BLaER1 treated with 17β-estradiol and CSF1 and Interleukin-3, amounts not matched to agents 10 nM and 100 nM (cell line): ENCODE data around the gene TTC7B.

Experiments
- H3K27ac ChIP-seq, 11 experiments: shearing (Covaris generic); formaldehyde crosslinking; 2 replicates each; pipeline ENCODE4 v1.8.1; 2022
- H3K27me3 ChIP-seq, 11 experiments: shearing (Covaris generic); formaldehyde crosslinking; 2 replicates each; pipeline ENCODE4 v1.8.1; 2022
- H3K36me3 ChIP-seq, 11 experiments: shearing (Covaris generic); formaldehyde crosslinking; 2 replicates each; pipeline ENCODE4 v1.8.1; 2022
- H3K4me1 ChIP-seq, 10 experiments: shearing (Covaris generic); formaldehyde crosslinking; 2 replicates each; pipeline ENCODE4 v1.8.1; 2022
- H3K4me2 ChIP-seq, 11 experiments: shearing (Covaris generic); formaldehyde crosslinking; 2 replicates each; pipeline ENCODE4 v1.8.1; 2022
- H3K4me3 ChIP-seq, 10 experiments: shearing (Covaris generic); formaldehyde crosslinking; 2 replicates each; pipeline ENCODE4 v1.8.1; 2022
- H3K9ac ChIP-seq, 11 experiments: shearing (Covaris generic); formaldehyde crosslinking; 2 replicates each; pipeline ENCODE4 v1.8.1; 2022
- H3K9me3 ChIP-seq, 11 experiments: shearing (Covaris generic); formaldehyde crosslinking; replicated peaks in 1 of 11; 2 replicates each; pipeline ENCODE4 v1.8.1; 2022
- H4K20me1 ChIP-seq, 11 experiments: shearing (Covaris generic); formaldehyde crosslinking; 2 replicates each; pipeline ENCODE4 v1.8.1; 2022
- Cebpa-rat ChIP-seq, 11 experiments: shearing (Covaris generic); IDR thresholded peaks; 2 replicates each; pipeline ENCODE4 v1.8.1; 2022

Gene TTC7B

GRCh38 chr14:90599748-90600507 is 216.3 kb downstream of the TTC7B start:
- H3K9ac ChIP-seq = peak overlapping the region in 2 of 11 experiments; percentile 16 to 38; a peak in 2 of 22 replicates
- TF ChIP-seq Cebpa-rat (IDR thresholded peaks at IDR 0.05) = no peak
- no peaks in the 10 kb centered on the region for H4K20me1 ChIP-seq
- H3K4me2 ChIP-seq = peak overlapping the region in 3 of 11 experiments; percentile 17 to 42 (median 35); a peak in 5 of 22 replicates
- H3K4me1 ChIP-seq = peaks cover 5 to 28% (median 6%) of the 10 kb centered on the region in 10 experiments
- H3K36me3 ChIP-seq = no peaks in the 10 kb centered on the region
- H3K9me3 ChIP-seq = no peaks in the 10 kb centered on the region
- H3K27ac ChIP-seq = peak overlapping the region in 3 of 11 experiments; percentile 5 to 50 (median 41); a peak in 5 of 22 replicates
- peaks cover 0 to 1% (median 0%) of the 10 kb centered on the region in 11 experiments; a peak in 4 of 22 replicates for H3K27me3 ChIP-seq
- no peak overlapping the region for H3K4me3 ChIP-seq

GRCh38 chr14:90599339-90599738 is 216.9 kb downstream of the TTC7B start:
- Histone ChIP-seq H3K9ac (peak overlapping the region in 2 of 11 experiments; percentile 16 to 38; a peak in 2 of 22 replicates), H3K4me2 (peak overlapping the region in 3 of 11 experiments; percentile 17 to 42 (median 35); a peak in 5 of 22 replicates), H3K4me3 (no peak overlapping the region), H4K20me1 (no peaks in the 10 kb centered on the region), H3K4me1 (peaks cover 0 to 22% (median under 1%) of the 10 kb centered on the region in 10 experiments; a peak in 8 of 20 replicates), H3K27ac (peak overlapping the region in 2 of 11 experiments; percentile 41 to 50; a peak in 2 of 22 replicates), H3K36me3 (no peaks in the 10 kb centered on the region), H3K27me3 (no peaks in the 10 kb centered on the region), H3K9me3 (no peaks in the 10 kb centered on the region)
- no peak for TF ChIP-seq Cebpa-rat (IDR thresholded peaks at IDR 0.05)

GRCh38 chr14:90597961-90598360 is 218.3 kb downstream of the TTC7B start:
- Histone ChIP-seq H3K4me2 (no peak overlapping the region), H3K27ac (no peak overlapping the region), H3K36me3 (peaks cover 0 to 6% (median 0%) of the 10 kb centered on the region in 11 experiments; a peak in 3 of 22 replicates), H3K27me3 (no peaks in the 10 kb centered on the region), H3K9ac (no peak overlapping the region), H3K4me3 (no peak overlapping the region), H3K9me3 (no peaks in the 10 kb centered on the region), H3K4me1 (peaks cover 0 to 17% (median 0%) of the 10 kb centered on the region in 10 experiments; a peak in 7 of 20 replicates), H4K20me1 (no peaks in the 10 kb centered on the region)
- no peak for TF ChIP-seq Cebpa-rat (IDR thresholded peaks at IDR 0.05)

- no peak for TF ChIP-seq Cebpa-rat (IDR thresholded peaks at IDR 0.05)
- no peaks in the 10 kb centered on the region for H3K9me3 ChIP-seq
- H3K27me3 ChIP-seq = no peaks in the 10 kb centered on the region
- H3K4me1 ChIP-seq = peaks cover 0 to 15% (median 0%) of the 10 kb centered on the region in 10 experiments; a peak in 6 of 20 replicates
- no peaks in the 10 kb centered on the region for H4K20me1 ChIP-seq
- H3K4me3 ChIP-seq = no peak overlapping the region
- H3K4me2 ChIP-seq = no peak overlapping the region
- peaks cover 0 to 7% (median 0%) of the 10 kb centered on the region in 11 experiments; a peak in 4 of 22 replicates for H3K36me3 ChIP-seq
- no peak overlapping the region for H3K9ac ChIP-seq
- H3K27ac ChIP-seq = no peak overlapping the region
These were observed 219.5 kb downstream of the TTC7B start for GRCh38 chr14:90596733-90597132.

GRCh38 chr14:90593254-90594040 is 222.8 kb downstream of the TTC7B start:
- Histone ChIP-seq H3K27ac (no peak overlapping the region), H3K4me1 (no peaks in the 10 kb centered on the region), H3K4me3 (no peak overlapping the region), H4K20me1 (no peaks in the 10 kb centered on the region), H3K9ac (no peak overlapping the region), H3K36me3 (peaks cover 0 to 33% (median 0%) of the 10 kb centered on the region in 11 experiments; a peak in 6 of 22 replicates), H3K9me3 (no peaks in the 10 kb centered on the region), H3K4me2 (no peak overlapping the region), H3K27me3 (no peaks in the 10 kb centered on the region)
- no peak for TF ChIP-seq Cebpa-rat (IDR thresholded peaks at IDR 0.05)

- Histone ChIP-seq H4K20me1 (no peaks in the 10 kb centered on the region), H3K27ac (no peak overlapping the region), H3K4me1 (no peaks in the 10 kb centered on the region), H3K9me3 (no peaks in the 10 kb centered on the region), H3K27me3 (no peaks in the 10 kb centered on the region), H3K4me2 (no peak overlapping the region), H3K36me3 (peaks cover 0 to 41% (median 0%) of the 10 kb centered on the region in 11 experiments; a peak in 8 of 22 replicates), H3K9ac (no peak overlapping the region), H3K4me3 (no peak overlapping the region)
- TF ChIP-seq Cebpa-rat (IDR thresholded peaks at IDR 0.05) = no peak
These were observed 223.6 kb downstream of the TTC7B start for GRCh38 chr14:90592655-90593054.

GRCh38 chr14:90587918-90588317 is 228.3 kb downstream of the TTC7B start:
- Histone ChIP-seq H3K4me2 (no peak overlapping the region), H3K36me3 (peaks cover 0 to 55% (median 3%) of the 10 kb centered on the region in 11 experiments; a peak in 9 of 22 replicates), H3K9ac (no peak overlapping the region), H3K4me3 (no peak overlapping the region), H4K20me1 (no peaks in the 10 kb centered on the region), H3K4me1 (no peaks in the 10 kb centered on the region), H3K9me3 (no peaks in the 10 kb centered on the region), H3K27me3 (no peaks in the 10 kb centered on the region), H3K27ac (no peak overlapping the region)
- no peak for TF ChIP-seq Cebpa-rat (IDR thresholded peaks at IDR 0.05)

GRCh38 chr14:90587252-90587910 is 228.8 kb downstream of the TTC7B start:
- no peaks in the 10 kb centered on the region for H3K4me1 ChIP-seq
- H3K27ac ChIP-seq = no peak overlapping the region
- peaks cover 0 to 60% (median 7%) of the 10 kb centered on the region in 11 experiments; a peak in 9 of 22 replicates for H3K36me3 ChIP-seq
- TF ChIP-seq Cebpa-rat (IDR thresholded peaks at IDR 0.05) = no peak
- no peak overlapping the region for H3K4me2 ChIP-seq
- H4K20me1 ChIP-seq = no peaks in the 10 kb centered on the region
- no peak overlapping the region for H3K9ac ChIP-seq
- peaks cover 0 to 5% (median 2%) of the 10 kb centered on the region in 11 experiments; a peak in 10 of 22 replicates for H3K9me3 ChIP-seq
- no peak overlapping the region for H3K4me3 ChIP-seq
- no peaks in the 10 kb centered on the region for H3K27me3 ChIP-seq
